Activated CD8-positive, alpha-beta memory T cell treated with anti-CD3 and anti-CD28 coated beads, Interleukin-2, amount 50 U/mL, for 4 hours (primary cell): Measurements from ENCODE around the gene SALL2.
"Not testable (repeated sequence)": the region's sequence is repeated elsewhere in the genome, so short reads cannot be mapped to it uniquely, and the experiment has no call there.

Experiments used
- DNase-seq: peaks from one replicate; pipeline ENCODE4 v3.0.0-alpha.2; 2020

The SALL2 gene

GRCh38 chr14:21525962-21526671, at the start of gene SALL2:
TSS of gene SALL2 (minus strand) at chr14:21526346. CDS start at chr14:21526127, 219 bp downstream.
- peak; percentile 70 for DNase-seq

DNA sequence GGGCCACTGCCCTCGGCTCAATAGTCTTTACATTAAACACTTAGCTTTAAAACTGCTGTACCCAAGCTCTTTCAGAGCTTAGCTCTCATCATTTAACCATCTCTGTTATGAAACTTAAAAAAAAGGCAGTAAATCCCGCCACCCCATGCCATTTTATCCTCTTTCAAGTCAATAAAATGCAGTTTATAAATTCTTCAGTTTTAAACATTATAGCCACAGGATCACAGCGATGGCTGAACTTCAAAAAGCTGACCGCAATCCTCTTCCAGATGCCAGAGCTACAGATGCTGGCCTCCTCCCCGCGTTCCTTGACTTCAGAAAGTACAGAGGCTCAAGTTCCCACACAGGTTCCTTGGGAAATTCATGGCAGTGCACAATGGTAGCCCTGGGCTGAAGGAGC, 49.5 kb upstream of the SALL2 start:
- DNase-seq, result no peak

GRCh38 chr14:21572604-21573003, 46.5 kb upstream of the SALL2 start:
- no peak for DNase-seq

DNA sequence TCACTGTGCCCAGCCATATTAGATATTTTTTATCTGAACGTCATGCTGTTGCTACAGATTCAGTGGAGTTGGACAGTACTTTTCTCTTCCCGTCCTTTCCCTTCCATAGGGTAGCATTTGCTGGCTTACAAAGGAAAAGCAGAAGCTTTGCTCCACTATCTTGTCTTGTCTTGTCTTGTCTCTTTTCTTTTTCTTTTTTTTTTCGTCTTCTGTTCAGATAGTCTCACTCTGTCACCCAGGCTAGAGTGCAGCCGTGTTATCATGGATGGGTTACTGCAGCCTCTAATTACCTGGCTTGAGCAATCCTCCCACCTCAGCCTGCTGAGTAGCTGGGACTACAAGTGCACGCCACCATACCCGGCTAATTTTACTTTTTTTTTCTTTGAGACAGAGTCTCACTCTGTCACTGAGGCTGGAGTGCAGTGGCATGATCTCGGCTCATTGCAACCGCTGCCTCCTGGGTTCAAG, 32.6 kb upstream of the SALL2 start:
- no peak for DNase-seq

GRCh38 chr14:21557084-21557901, 31.1 kb upstream of the SALL2 start:
- peak; percentile 73 for DNase-seq

DNA sequence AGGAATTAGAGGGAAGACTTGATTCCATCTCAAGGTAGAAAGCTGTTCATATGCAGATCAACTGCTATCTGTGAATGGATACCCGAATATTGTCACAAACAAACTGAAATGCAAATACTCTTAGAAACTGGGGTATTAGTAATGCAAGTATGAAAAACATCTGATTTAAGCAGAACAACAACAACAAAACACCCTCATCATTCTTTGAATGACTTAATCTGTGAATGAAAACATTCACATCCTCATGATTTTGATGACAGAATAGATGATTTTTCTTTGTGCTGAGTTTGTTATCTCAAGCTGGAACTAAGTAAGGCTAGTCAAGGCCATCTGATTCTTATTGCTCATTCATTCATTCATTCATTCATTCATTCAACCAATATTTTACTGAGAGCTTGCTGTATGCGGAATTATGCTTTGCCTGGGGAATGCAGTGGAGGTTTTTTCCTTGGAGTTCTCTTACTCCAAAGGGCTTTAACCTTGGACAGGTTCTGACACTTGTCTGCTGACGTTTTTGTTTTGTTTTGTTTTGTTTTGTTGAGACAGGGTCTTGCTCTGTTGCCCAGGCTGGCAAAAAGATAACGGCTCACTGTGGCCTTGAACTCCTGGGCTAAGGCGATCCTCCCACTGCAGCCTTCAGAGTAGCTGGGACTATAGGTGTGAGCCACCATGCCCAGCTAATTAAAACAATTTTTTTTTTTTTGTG, 30.4 kb upstream of the SALL2 start:
- DNase-seq, result no peak

GRCh38 chr14:21553266-21553665, 27.1 kb upstream of the SALL2 start:
- DNase-seq, result no peak

GRCh38 chr14:21544588-21544987, 18.4 kb upstream of the SALL2 start:
- DNase-seq, result not testable (repeated sequence)

- no peak for DNase-seq
Observed at GRCh38 chr14:21543963-21544362, 17.8 kb upstream of the SALL2 start.

DNA sequence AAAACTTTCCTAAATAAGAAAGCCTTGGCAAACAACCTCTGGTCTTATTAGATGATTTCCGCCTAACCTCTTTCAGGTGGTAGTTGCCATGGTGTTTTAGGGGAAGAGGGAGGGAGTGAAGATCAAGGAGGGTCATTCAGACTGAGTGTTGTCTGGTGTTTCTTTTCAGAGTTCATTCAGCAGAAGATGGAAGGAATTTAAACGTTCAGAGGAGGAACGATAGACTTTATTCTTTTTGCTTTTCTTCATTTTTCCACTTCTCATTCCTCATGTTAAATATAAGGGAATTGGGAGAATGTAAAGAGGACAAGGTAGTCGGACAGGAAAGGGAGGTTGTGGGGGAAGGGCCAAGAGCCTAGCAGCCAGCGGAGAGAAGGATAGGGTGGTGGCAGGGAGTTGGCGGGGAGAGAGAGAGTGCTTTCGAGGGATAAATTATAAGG, 17.4 kb upstream of the SALL2 start:
- no peak for DNase-seq

DNA sequence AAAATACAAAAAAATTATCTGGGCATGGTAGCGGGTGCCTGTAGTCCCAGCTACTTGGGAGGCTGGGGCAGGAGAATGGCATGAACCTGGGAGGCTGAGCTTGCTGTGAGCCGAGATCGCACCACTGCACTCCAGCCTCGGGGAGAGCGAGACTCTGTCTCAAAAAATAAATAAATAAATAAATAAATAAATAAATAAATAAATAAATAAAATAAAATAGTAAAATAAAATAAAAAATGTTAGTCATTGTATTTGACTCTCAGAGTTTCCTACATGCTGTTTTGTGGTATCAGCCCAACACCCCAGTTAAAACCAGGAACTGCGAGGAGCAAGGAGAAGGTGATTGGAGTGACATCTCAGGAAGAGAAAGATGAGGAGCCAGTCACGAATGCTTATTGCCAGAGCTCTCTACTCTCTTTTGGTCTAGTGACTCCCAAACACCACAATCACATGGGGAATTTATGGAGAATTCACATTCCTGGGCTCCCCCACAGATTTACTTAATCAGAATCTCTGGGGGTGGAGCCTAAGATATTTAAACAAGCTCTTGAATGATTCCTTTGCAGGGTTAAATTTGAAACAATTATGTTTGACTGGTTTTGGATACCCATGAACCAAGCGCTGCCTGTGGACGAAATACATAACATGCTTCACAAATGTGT, 15.4 kb upstream of the SALL2 start:
- no peak for DNase-seq

DNA sequence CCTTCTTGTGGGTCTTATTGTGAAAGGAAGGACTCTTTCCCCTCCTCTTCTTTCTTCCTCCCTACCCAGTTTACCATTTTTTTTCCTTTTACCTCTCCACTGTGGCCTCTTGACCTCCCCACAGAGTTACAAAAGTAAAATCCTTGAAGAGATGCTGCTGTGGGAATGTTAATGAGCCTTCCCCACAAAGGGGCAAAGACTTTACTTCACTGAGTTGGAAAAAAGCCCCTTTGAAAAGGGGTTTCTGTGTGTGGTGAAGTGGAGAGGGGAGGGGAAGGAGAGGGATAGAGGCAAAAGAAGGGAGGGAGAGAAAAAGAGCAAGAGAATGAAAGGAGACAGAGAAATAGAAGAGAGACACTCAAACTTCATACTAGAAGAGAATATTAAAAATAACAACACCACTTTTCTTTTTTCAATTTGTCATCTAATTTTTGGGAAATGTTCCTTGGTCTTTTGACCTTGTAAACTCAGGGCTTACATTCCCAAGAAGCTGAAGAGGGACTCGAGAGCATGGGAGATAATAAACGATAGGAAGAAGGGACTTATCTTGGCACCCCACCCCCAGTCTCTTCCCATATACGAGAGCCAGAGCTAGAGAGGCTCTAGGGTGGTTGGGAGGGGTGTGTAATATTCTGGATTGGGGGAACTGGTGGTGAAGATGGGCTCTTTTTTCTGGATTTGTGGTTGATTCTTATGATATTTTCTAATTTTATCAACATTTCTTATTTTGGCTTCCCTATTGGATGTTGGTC, 13.2 kb upstream of the SALL2 start:
- no peak for DNase-seq

DNA sequence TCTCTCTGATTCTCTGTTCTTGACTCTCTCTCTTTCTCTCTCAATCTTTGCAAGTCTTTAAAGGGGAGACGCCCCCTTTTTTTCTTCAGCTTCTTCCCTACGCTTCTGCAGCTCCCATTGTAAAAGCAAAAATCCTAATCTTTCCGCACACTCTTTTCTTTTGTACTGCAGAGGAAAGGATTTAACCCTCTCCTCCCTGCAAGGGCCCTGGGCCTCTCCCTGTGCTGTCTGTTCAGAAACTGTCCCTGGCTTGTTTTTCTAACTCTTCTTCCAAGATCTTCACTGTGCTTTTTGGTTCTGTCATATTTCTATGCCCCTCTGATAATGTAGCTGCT, 10.9 kb upstream of the SALL2 start:
- no peak for DNase-seq

DNA sequence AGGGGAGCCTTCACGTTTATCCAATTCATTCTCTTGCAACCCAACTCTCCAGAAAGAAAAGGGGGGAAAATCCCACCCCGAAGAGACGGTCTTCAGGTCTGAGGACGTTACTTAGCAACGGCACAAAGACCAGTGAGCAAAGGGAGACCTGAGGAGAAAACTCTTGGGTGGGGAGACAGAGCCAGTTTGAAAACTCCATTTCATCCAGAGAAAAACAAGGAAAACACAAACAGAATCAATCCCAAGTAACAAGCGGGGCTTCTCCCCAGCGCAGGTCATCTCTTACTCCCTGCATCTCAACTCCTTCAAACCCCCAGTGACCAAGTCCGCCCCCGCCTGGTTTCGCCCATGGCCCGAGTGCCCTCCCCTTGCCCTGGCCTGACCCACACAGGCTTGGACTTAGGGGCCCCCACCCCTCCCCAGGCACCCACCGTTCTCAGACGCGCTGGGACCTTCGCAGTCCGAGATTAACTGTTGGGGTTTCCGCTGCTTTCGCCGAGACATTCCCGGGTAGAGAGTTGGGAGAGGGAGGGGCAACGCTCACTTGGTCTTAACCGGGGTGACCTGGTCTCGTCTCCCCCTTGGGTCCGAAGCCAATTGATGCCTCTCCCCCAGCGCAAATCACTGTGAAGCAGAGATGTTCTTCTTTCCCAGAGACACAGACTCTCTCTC, 10.4 kb upstream of the SALL2 start:
- no peak for DNase-seq

- DNase-seq, result no peak
Observed at GRCh38 chr14:21535545-21536417, 9.6 kb upstream of the SALL2 start.

DNA sequence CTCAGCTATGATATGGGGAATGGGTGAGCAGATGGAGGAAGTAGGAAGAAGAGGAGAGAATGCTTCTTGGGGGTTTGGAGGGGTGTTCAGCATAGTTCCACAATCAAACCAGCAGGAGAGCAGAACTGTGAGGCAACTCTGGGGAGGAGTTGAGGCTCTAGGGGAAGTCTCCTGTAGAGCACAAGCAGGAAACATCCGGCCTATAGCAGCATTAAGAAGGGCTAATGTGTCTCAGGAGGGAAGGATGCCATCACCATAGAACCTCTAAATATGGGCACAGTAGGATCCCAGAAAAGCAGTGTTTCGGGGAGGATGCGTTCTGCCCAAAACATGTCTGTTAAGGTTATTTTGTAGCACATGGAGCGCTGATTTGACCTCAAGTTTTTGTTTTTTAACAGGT, 8.4 kb upstream of the SALL2 start:
- no peak for DNase-seq

DNA sequence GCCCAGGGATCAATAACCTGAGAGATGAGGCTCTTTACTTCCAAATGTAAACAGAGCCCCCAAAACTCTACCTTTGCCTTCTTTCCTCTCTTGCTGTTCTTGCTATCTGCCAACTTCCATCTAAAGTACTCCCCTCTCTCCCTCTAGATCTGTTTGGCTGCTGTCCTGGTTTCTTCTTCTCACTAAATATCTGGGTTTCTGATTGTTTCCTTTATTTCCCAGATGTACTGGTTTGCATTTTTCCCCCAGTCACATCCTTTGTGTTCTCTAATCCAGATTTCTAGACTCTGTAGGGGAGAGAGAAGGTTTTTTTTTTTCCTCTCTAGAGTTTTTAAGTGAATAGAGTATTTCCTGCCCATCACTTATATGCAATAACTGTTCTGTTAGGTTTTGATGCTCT, 7.1 kb upstream of the SALL2 start:
- DNase-seq, result no peak

- no peak for DNase-seq
Observed at GRCh38 chr14:21529515-21529914, 3.4 kb upstream of the SALL2 start.

GRCh38 chr14:21528381-21529348, 2.5 kb upstream of the SALL2 start:
- DNase-seq, result no peak

- no peak for DNase-seq
Observed at GRCh38 chr14:21527318-21527679, 1.2 kb upstream of the SALL2 start.
